B cell (primary cell): ENCODE measurements around the gene PGA5. TPM values are rescaled to one million over a fixed set of nuclear protein-coding genes. Genes with fewer than 3 reads are reported as not detected.

Source experiments
- ATAC-seq: fragments of 200-7000 bp; cut with Tn5 transposase; one replicate; pipeline ENCODE4 v1.10.0; 2021; ENCODE audit warnings: low read depth, mild to moderate bottlenecking, moderate number of reproducible peaks, moderate library complexity
- CTCF ChIA-PET: fragments of 350-600 bp; sonication (Branson Sonifier 250); formaldehyde crosslinking; loops from one replicate; lab custom pipeline; 2021; ENCODE audit warnings: antibody characterized with exemption, inconsistent platforms; lab: Charles Lee
- POLR2A ChIA-PET: fragments of 350-600 bp; sonication (Branson Sonifier 250); formaldehyde crosslinking; loops from one replicate; lab custom pipeline; 2021; ENCODE audit warnings: antibody characterized with exemption; lab: Charles Lee
- DNase-seq: peaks from one replicate; pipeline ENCODE4 v3.0.0; 2013
- H2AFZ ChIP-seq: 2 replicates; pipeline ENCODE4 v1.6.1; 2012; ENCODE audit warnings: mild to moderate bottlenecking, low read depth, low read length; ENCODE audit not compliant: insufficient read depth, poor library complexity, severe bottlenecking
- H3K27ac ChIP-seq, 2 donors: 1 replicate in 1 of 2; 2 replicates in 1 of 2; pipeline ENCODE4 v1.5.1; 2012 to 2013; ENCODE audit warnings: low read length in 2 of 2, mild to moderate bottlenecking in 2 of 2, moderate library complexity in 1 of 2
- H3K27me3 ChIP-seq, 4 experiments: fragments of 200-600 bp in 1 of 4; sonication (generic) in 1 of 4; replicated peaks in 1 of 4; 1 replicate in 2 of 4; 2 replicates in 2 of 4; pipeline versions ENCODE4 v1.6.1 to v1.7.0; 2013 to 2016; ENCODE audit warnings: low read length in 3 of 4, mild to moderate bottlenecking in 2 of 4, mixed read lengths in 1 of 4, moderate library complexity in 1 of 4; ENCODE audit not compliant: insufficient read depth in 4 of 4, control insufficient read depth in 3 of 4; ENCODE audit errors: control extremely low read depth in 1 of 4
- H3K36me3 ChIP-seq, 2 experiments: replicated peaks in 1 of 2; 1 replicate in 1 of 2; 2 replicates in 1 of 2; pipeline versions ENCODE4 v1.6.1 to v1.7.1; 2013; ENCODE audit warnings: low read length in 1 of 2; ENCODE audit not compliant: insufficient read depth in 2 of 2, control insufficient read depth in 1 of 2; ENCODE audit errors: control extremely low read depth in 1 of 2, extremely low read depth in 1 of 2
- H3K4me1 ChIP-seq, 2 donors: fragments of 200-600 bp in 1 of 2; sonication (generic) in 1 of 2; 1 replicate in 1 of 2; 2 replicates in 1 of 2; pipeline versions ENCODE4 v1.5.1 to v1.6.1; 2013 to 2017; ENCODE audit warnings: low read length in 2 of 2; ENCODE audit not compliant: control insufficient read depth in 2 of 2, insufficient read depth in 2 of 2
- H3K4me2 ChIP-seq: replicated peaks from 2 replicates; pipeline ENCODE3; 2012; ENCODE audit warnings: mild to moderate bottlenecking, low read depth, low read length; ENCODE audit not compliant: poor library complexity, severe bottlenecking
- H3K4me3 ChIP-seq, 5 experiments: fragments of 200-600 bp in 1 of 5; sonication (generic) in 1 of 5; 1 replicate in 3 of 5; 2 replicates in 2 of 5; pipeline versions ENCODE4 v1.5.1 to v1.7.0; 2011 to 2016; ENCODE audit warnings: low read length in 4 of 5, mild to moderate bottlenecking in 4 of 5, low read depth in 2 of 5, control low read depth in 1 of 5, moderate library complexity in 1 of 5; ENCODE audit not compliant: insufficient read depth in 1 of 5; ENCODE audit errors: control extremely low read depth in 1 of 5, extremely low read depth in 1 of 5
- H3K79me2 ChIP-seq: fragments of 200-600 bp; sonication (generic); one replicate; pipeline ENCODE4 v1.6.0; 2016; ENCODE audit warnings: low read length; ENCODE audit not compliant: control insufficient read depth, insufficient read depth
- H3K9ac ChIP-seq: fragments of 200-600 bp; sonication (generic); 2 replicates; pipeline ENCODE4 v1.6.1; 2017; ENCODE audit warnings: mild to moderate bottlenecking, low read length, moderate library complexity
- H3K9me3 ChIP-seq, 3 donors: one replicate each; pipeline versions ENCODE4 v1.6.1 to v1.7.1; 2013; ENCODE audit warnings: low read length in 2 of 3; ENCODE audit not compliant: control insufficient read depth in 2 of 3, insufficient read depth in 1 of 3; ENCODE audit errors: control extremely low read depth in 1 of 3
- H4K20me1 ChIP-seq: 2 replicates; pipeline ENCODE4 v1.6.0; 2012; ENCODE audit warnings: mild to moderate bottlenecking, low read length; ENCODE audit not compliant: insufficient read depth, control insufficient read depth, poor library complexity, severe bottlenecking
- H3K27ac Mint-ChIP-seq: one replicate; pipeline ENCODE4 v1.8.0; 2021; ENCODE audit warnings: mixed read lengths
- H3K27me3 Mint-ChIP-seq: one replicate; pipeline ENCODE4 v1.8.0; 2021; ENCODE audit warnings: mixed read lengths
- H3K4me1 Mint-ChIP-seq: one replicate; pipeline ENCODE4 v1.8.0; 2021; ENCODE audit warnings: mixed read lengths
- H3K4me3 Mint-ChIP-seq: one replicate; pipeline ENCODE4 v1.8.0; 2021; ENCODE audit warnings: mixed read lengths
- H3K9me3 Mint-ChIP-seq: one replicate; pipeline ENCODE4 v1.8.0; 2022; ENCODE audit warnings: mixed read lengths; ENCODE audit not compliant: insufficient read depth
- EZH2 ChIP-seq: IDR thresholded peaks from 2 replicates; pipeline ENCODE4 v1.6.1; 2012; ENCODE audit warnings: borderline replicate concordance, low read depth, mild to moderate bottlenecking, moderate library complexity, low read length; ENCODE audit not compliant: insufficient read depth, poor library complexity, severe bottlenecking
- WGBS: methylation state at CpG from one replicate; pipeline ENCODE4 v1.1.5; 2013; ENCODE audit warnings: missing lambda C conversion rate; ENCODE audit not compliant: insufficient coverage; 5-methylcytosine and 5-hydroxymethylcytosine counted together
- intact Hi-C: fragments of 100-400 bp; cut with micrococcal nuclease; formaldehyde crosslinking; loops from one replicate; pipeline ENCODE4 v1.10.0; 2022
- polyA plus RNA-seq: library from polyadenylated mRNA; depleted of rRNA; stranded (reverse); fragments of >200 nt; gene quantifications from 2 replicates; pipeline ENCODE4 v1.2.3, GENCODE V29; 2012
- total RNA-seq, 2 donors: library from RNA; stranded (reverse); fragments of 120-200 nt in 1 of 2; gene quantifications; 1 replicate in 1 of 2; 2 replicates in 1 of 2; pipeline versions ENCODE4 v1.2.3 to v1.2.4, GENCODE V29; 2013 to 2022
- TF ChIP-seq, protein P1 (sequence below): fragments of 200-600 bp; IDR thresholded peaks from one replicate; pipeline ENCODE4 v1.8.0; 2022; ENCODE audit warnings: antibody characterized with exemption, mild to moderate bottlenecking

Gene PGA5
- total and polyA plus RNA-seq, 2 donors (not counting 1 experiment from before 2014, with no cell fraction given) = not detected

DNA sequence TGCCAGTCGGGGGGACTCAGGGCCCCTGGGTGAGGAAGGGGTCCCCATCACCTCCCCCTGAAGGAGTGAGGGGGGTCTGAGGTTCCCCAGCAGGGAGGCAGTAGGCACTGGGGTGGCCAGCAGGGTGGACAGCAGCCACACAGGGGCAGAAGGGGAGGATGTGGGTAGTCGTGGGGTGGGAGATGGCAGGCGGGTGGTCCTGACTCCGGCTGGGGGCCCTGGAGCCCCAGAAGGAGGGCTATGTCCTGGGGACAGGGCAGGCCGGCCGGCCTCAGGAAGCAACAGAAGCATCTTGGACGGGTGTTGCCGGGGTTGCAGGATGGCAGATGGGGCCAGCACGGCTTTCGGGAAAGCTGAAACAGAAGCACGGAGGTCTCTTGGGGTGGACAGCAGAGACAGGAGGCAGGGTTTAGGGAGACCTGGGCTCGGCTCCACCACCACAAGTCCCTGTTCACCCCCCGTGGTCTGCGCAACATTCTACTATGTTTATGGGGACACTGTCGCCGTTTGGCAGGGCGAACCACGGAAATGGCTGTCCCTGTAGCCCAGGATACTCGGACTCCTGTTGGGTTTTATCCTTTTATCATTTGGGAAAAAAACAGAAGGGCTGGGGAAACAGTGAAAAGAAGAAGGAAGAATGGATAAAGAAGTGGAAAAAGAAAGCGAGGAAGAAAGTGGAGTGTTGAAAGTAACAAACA lies 40.1 kb downstream of the PGA5 start:
- H3K27me3 Mint-ChIP-seq = no peaks in the 10 kb centered on the region
- no peak overlapping the region for H3K27ac Mint-ChIP-seq
- ChIA-PET CTCF (no interaction called here), POLR2A (no interaction called here)
- Histone ChIP-seq H3K9me3 (peaks cover 0 to 4% (median 0%) of the 10 kb centered on the region in 3 donors), H3K4me3 (no peak overlapping the region), H3K79me2 (no peaks in the 10 kb centered on the region), H3K27me3 (no peaks in the 10 kb centered on the region), H2AFZ (no peak overlapping the region), H3K36me3 (no peaks in the 10 kb centered on the region), H3K9ac (no peak overlapping the region), H4K20me1 (no peaks in the 10 kb centered on the region), H3K4me1 (no peaks in the 10 kb centered on the region), H3K4me2 (no peak overlapping the region), H3K27ac (no peak overlapping the region)
- H3K4me3 Mint-ChIP-seq = no peak overlapping the region
- H3K4me1 Mint-ChIP-seq = no peaks in the 10 kb centered on the region
- no peak for DNase-seq
- intact Hi-C loops = no loop called here
- H3K9me3 Mint-ChIP-seq = no peaks in the 10 kb centered on the region
- TF ChIP-seq EZH2 = no peak
- TF ChIP-seq, protein P1, sequence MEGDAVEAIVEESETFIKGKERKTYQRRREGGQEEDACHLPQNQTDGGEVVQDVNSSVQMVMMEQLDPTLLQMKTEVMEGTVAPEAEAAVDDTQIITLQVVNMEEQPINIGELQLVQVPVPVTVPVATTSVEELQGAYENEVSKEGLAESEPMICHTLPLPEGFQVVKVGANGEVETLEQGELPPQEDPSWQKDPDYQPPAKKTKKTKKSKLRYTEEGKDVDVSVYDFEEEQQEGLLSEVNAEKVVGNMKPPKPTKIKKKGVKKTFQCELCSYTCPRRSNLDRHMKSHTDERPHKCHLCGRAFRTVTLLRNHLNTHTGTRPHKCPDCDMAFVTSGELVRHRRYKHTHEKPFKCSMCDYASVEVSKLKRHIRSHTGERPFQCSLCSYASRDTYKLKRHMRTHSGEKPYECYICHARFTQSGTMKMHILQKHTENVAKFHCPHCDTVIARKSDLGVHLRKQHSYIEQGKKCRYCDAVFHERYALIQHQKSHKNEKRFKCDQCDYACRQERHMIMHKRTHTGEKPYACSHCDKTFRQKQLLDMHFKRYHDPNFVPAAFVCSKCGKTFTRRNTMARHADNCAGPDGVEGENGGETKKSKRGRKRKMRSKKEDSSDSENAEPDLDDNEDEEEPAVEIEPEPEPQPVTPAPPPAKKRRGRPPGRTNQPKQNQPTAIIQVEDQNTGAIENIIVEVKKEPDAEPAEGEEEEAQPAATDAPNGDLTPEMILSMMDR = no peak
- 98% methylated on average over 19 of the region's 20 CpGs for WGBS
- ATAC-seq = no peak

DNA sequence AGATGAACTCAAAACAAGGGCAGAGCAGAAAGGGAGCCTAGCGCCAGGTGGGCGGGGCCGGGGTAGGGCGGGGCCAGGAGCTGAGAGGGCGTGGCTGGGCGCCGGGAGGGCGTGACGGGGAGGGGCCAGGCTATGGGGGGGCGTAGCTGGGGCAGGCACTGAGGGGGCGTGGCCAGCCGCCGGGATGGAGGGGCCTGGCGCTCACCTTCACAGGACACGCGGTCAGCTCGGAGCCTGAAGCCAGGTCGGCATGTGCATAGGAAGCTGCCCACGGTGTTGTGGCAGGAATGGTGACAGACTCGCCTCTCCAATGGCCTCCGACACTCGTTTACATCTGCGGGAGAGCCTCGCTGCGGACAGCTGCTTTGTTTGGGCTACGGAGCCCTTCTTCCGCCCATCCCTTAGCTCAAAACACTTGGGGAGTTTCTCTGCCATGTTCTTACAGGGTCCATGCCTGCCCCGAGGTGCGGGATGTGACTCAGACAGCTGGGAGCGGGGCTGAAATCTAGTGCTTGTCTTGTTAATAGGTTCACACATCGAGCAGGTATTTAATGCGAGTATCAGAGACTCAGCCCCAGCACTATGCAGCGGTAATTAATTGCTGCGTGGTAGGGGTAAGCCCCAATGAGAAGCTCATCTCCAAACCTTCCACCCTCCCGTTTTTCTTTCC lies 40.7 kb downstream of the PGA5 start:
- H3K27ac Mint-ChIP-seq = no peak overlapping the region
- H2AFZ ChIP-seq = no peak overlapping the region
- CTCF ChIA-PET = interaction anchor here (0.9 kb wide), 1 partner anchor 27 kb away, joined by 3 read pairs; no protein-coding TSS in a partner anchor

More for the DNA sequence above, 40.7 kb downstream of the PGA5 start:
- H3K27ac ChIP-seq = no peak overlapping the region
- no peaks in the 10 kb centered on the region for H3K4me1 Mint-ChIP-seq
- H3K9me3 Mint-ChIP-seq = no peaks in the 10 kb centered on the region
- peaks cover 0 to 4% (median 0%) of the 10 kb centered on the region in 3 donors for H3K9me3 ChIP-seq
- no peak overlapping the region for H3K4me3 Mint-ChIP-seq
- no peaks in the 10 kb centered on the region for H3K27me3 Mint-ChIP-seq
- no peaks in the 10 kb centered on the region for H4K20me1 ChIP-seq
- DNase-seq = no peak
- 89% methylated on average over 30 of the region's 35 CpGs for WGBS
- H3K36me3 ChIP-seq = no peaks in the 10 kb centered on the region
- POLR2A ChIA-PET = no interaction called here
- H3K4me2 ChIP-seq = no peak overlapping the region
- intact Hi-C loops = no loop called here
- ATAC-seq = no peak
- H3K4me1 ChIP-seq = no peaks in the 10 kb centered on the region
- H3K79me2 ChIP-seq = no peaks in the 10 kb centered on the region
- no peaks in the 10 kb centered on the region for H3K27me3 ChIP-seq
- H3K4me3 ChIP-seq = no peak overlapping the region
- no peak overlapping the region for H3K9ac ChIP-seq
- TF ChIP-seq EZH2 = no peak
- TF ChIP-seq, protein P1 = no peak
